Activated T-cell treated with anti-CD3 and anti-CD28 coated beads for 1 hour (primary cell): ENCODE measurements around the gene PHF19.

Source experiments
- DNase-seq: peaks from one replicate; pipeline ENCODE4 v3.0.0-alpha.2; 2020; ENCODE audit warnings: low read depth

PHF19 gene

DNA sequence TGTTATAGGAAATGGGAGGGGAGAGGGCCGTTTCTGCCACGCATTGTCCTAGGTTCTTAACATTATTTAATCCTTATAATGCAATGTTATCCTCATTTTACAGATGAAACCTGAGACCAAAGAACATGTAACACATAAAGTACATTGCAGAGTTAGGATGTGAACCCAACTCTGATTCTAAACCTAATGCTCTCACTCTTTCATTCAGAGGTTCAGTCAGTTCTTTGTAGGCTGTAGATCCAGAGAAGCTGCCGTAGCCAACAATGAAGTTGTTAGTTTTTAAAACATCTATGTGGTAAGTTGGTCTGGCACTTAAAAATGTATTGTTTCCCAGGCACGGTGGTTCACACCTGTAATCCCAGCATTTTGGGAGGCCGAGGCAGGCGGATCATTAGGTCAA is 23.8 kb downstream of the PHF19 start:
- DNase-seq = no peak

DNA sequence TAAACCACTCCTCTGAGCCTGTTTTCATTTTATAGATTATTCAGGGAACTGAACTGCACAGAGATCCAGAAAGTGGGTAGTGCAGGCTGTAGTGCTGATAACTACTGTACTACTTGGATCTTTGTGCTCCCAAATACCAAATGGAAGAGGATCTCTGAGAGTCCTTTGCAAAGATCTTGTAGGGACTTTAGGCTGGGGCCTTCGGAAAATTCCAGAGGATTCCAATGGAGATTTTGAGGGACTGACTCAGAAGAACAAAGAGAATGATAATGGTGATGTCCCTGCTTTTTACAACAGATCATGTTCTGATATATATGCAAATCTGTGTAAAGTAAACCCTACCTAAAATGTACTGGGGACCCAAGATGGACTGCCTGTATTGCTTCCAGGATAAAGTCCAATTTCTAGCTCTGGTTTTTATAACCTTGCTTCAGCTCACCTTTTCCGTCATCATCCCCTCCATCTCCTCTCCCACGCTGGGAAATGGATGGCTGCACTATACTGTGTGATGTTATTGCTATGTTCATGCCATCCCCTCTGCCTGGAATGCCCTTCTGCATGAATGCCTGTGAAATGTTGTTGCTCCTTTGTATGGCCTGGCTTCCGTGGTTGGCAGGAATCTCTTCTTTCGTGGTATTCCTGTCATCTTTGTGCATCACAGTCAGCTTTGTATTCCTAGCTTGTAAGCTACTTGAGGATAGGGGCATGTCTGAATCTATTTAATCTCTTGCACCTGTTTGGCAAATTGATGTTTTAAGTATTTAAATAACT is 24.6 kb downstream of the PHF19 start:
- no peak for DNase-seq

DNA sequence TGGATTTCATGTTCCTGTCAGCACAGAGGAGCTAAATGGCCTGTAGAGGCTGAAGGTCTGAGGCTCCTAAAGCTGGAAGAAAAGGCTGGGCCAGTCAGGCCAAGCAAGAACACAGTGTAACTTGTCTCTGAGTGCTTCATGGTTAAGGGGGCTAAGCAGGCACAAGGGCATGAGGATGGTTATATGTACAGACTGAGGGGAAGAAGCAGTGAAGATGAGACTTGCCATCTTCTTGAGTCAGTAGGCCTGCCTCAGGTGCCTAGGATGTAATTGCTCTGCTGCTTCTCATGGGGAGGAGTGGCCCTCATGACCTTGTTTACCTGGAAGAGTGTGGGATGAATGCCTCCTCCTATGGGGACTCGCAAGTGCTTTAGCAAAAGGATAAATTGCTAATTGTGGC is 25.5 kb downstream of the PHF19 start:
- no peak for DNase-seq

GRCh38 chr9:120850315-120850714 is 26.7 kb downstream of the PHF19 start:
- no peak for DNase-seq

DNA sequence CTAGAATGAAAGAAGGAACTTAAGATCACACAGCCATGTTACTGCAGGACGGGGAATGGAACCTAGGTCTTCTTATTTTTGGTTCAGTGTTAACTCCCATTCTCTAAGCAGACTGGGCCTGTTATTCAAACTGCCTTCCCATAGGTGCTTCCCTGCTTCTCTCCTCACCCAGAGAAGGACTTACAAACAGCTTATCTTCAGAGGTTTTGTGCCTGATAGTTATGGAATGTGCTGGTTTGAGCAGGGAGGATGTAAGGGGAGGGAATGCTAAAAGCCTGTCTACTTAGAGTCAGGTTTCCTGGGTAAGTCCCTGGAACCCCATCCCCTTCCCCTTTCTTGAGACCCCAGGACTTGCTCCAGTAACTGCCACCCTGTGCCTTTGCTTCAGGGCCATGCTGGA is 30.1 kb downstream of the PHF19 start:
- no peak for DNase-seq

- DNase-seq = no peak
Measured at GRCh38 chr9:120846251-120846889, 30.6 kb downstream of the PHF19 start.

- no peak for DNase-seq
Measured at GRCh38 chr9:120845255-120845654, 31.7 kb downstream of the PHF19 start.

DNA sequence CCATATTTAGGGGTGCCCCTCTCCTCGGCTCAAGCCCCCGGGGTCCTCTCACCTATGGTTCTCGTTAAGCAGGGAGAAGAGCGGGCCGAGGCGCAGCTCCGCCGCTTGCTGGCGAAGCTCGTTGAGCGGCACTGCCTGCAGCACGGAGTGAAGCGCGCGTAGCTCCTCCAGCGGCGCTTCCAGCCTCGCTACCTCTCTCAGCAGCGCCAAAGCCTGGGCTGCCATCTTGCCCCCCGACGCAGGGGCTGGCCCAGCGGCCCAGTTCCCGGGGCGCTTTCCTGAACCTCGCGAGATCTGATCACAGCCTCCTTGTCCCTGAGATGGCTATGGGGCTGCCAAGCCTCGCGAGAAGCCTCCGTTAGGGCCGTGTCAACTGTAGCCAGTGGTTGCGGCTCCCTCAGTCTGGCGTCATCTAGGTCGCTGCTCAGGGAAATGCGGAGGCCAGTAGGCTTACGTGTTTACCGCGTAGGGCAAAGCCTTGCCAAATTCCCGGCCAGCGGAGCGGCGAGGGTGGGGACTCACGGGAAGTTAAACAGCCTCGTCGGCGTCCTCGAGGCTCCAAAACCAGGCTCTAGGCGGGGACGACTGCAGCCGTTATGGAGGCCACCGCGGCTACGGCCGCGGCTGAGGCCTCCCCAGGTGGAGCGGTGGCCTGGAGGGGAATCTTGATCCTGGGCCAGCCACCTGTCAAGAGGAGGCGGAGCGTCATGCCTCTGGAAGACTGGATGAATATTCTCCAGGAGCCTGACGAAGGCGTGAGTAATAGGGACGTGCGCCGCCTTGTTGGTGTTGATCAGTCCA is 34.1 kb downstream of the PHF19 start, which contains the start of gene PSMD5:
PSMD5 (minus strand) TSS at position 238 of the 801 bp plus-strand sequence; CDS start at position 225, 13 bp downstream.
- DNase-seq = peak; percentile 88

GRCh38 chr9:120841930-120842684 is 34.9 kb downstream of the PHF19 start:
- DNase-seq = no peak

DNA sequence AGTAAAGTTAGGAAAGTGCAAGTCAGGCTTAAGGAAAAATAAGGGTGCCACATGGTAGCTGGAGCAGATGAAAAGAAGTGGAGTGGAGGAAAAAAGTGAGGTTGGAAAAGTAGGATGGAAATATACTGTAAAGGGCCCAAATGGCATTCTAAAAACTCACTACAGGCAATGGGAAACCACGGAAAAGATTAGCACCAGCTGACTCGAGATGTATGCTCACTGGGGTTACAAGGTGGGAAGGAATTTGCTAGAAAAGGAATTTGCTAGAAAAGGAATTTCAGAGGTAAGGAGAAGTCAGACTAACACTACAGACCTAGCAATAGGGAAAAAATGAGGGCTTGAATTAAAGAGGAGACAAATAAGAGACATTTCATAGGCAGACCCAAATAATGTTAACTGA is 37.8 kb downstream of the PHF19 start:
- DNase-seq = no peak

GRCh38 chr9:120837921-120838320 is 39.1 kb downstream of the PHF19 start:
- DNase-seq = no peak

DNA sequence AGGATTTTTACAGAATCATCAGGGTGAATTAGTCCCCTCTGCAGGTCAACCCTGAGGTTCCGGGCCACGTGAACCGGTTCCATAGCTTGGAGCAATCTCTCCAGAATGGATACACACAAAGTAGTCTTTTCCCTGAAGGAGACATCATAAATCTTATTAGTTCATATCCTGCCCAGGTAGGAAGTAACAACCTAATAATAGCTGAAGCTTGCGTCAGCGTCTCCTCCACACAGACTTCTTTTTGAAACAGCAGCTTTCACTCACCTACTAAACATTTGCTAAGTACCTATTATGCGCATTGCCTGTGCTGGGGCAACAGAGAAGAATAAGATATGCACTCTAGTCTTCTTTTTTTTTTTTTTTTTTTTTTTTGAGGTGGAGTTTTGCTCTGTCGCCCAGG is 43.7 kb downstream of the PHF19 start:
- no peak for DNase-seq

GRCh38 chr9:120832807-120833206 is 44.2 kb downstream of the PHF19 start:
- DNase-seq = no peak

DNA sequence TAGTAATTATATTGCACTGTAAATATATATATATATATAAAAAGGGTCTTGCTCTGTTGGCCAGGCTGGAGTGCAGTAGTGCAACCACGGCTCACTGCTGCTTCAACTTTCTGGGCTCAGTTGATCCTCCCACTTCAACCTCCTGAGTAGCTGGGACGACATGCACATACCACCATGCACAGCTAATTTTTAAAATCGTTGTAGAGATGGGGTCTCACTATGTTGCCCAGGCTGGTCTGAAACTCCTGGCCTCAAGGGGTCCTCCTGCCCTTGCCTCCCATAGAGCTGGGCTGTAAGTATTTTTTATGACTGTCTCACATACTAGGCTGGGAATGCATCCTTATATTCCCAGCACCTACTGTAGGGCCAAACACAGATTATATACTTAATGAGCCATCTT is 46.1 kb downstream of the PHF19 start:
- no peak for DNase-seq

GRCh38 chr9:120830151-120830550 is 46.8 kb downstream of the PHF19 start:
- no peak for DNase-seq

DNA sequence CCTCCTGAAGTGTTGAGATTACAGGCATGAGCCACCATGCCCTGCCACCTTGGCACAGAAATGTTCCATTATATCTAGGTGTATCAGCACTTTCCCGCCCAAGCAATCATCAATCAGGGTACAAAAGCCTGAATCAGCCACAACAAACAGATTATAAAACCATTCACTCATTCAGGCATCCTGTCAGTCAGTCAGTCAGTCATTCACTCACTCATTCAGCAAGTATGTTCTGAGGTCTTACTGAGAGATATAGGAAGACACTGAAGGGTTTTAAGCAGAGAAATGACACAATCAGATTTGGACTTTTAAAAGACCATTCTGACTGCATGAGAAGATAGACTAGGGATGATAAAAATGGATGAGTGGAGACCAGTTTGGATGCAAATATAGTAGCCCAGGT is 47.3 kb downstream of the PHF19 start:
- DNase-seq = no peak

DNA sequence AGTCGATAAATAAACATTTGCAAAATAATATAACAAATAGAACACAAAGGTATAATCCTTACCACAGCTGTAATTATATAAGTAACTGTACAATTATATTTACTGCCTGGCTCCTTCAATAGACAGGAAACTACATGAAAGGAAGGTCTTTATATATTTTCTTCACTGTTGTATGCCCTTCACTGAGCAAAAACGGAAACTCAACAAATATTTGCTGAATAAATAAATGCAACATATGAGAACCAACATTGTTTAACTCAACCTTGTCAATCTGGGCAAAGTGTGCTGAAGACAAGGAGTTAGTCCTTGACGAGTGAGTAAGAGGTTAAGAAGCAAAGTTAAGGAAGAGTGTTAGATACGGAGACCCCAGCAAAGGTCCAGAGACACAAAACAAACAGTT is 56.9 kb downstream of the PHF19 start:
- DNase-seq = no peak

GRCh38 chr9:120818595-120818994 is 58.4 kb downstream of the PHF19 start:
- DNase-seq = no peak

DNA sequence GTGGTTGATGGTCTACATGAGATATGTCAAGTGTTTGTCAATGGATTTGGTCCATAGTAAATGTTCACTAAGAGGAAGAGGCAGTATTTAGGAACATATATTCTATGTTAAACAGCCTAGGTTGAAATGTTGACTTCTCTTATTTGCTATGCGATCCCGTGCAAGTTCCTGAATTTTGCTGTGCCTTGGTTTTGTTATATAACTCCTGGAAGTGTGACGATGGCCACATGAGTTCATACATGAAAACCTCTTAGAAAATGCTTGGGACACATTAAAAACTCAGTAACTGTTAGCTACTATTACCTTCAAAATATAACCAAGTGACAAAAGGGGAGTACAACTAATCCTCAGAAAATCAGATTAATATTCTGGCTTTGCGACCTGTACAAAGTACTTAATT is 61.9 kb downstream of the PHF19 start:
- no peak for DNase-seq

DNA sequence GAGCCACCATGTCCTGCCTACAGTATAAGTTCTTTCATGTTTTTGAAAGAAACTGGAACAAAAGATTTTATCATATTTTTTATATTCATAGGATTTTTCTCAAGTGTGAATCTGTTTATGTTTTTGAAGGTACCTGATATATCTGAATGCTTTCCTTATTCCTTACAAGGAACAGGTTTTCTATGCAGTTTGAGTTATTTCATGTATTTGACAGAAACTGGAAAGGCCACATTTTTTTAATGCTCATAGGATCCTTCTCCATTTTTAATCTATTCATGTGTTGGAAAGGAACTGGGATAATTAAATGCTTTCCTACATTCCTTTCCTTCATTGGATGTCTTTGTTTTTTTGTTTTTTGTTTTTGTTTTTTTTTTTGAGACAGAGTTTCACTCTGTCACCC is 68.1 kb downstream of the PHF19 start:
- DNase-seq = no peak

GRCh38 chr9:120807607-120808379 is 69.2 kb downstream of the PHF19 start:
- DNase-seq = no peak
